Keratinocyte (primary cell): Measurements from ENCODE around the gene ACOX2. TPM values are rescaled to one million over a fixed set of nuclear protein-coding genes. Genes with fewer than 3 reads are reported as not detected.

Experiments
- DNase-seq: peaks from one replicate; pipeline ENCODE4 v3.0.0-alpha.2; 2011; ENCODE audit warnings: low read depth, missing footprints, low spot score
- FAIRE-seq: peaks from 2 replicates; lab custom pipeline; 2011; peaks lifted over from hg19 to GRCh38; lab: Jason Lieb, UNC
- H2AFZ ChIP-seq: 2 replicates; pipeline ENCODE4 v1.6.0; 2012; ENCODE audit warnings: low read length, control low read depth, inconsistent platforms; ENCODE audit not compliant: control insufficient read depth
- H3K27ac ChIP-seq: 2 replicates; pipeline ENCODE4 v1.5.1; 2011; ENCODE audit warnings: low read length; ENCODE audit not compliant: control insufficient read depth, insufficient read depth
- H3K27me3 ChIP-seq: 3 replicates; pipeline ENCODE4 v1.6.0; 2011; ENCODE audit warnings: low read length; ENCODE audit not compliant: control insufficient read depth, insufficient read depth; ENCODE audit errors: extremely low read depth
- H3K36me3 ChIP-seq, 2 experiments: 2 replicates in 1 of 2; 3 replicates in 1 of 2; pipeline ENCODE4 v1.5.1; 2011; ENCODE audit warnings: low read length in 2 of 2, mild to moderate bottlenecking in 1 of 2; ENCODE audit not compliant: control insufficient read depth in 2 of 2, insufficient read depth in 2 of 2; ENCODE audit errors: extremely low read depth in 1 of 2
- H3K4me1 ChIP-seq: 3 replicates; pipeline ENCODE4 v1.5.1; 2011; ENCODE audit warnings: low read length; ENCODE audit not compliant: control insufficient read depth, insufficient read depth; ENCODE audit errors: extremely low read depth
- H3K4me2 ChIP-seq: 3 replicates; pipeline ENCODE4 v1.6.0; 2011; ENCODE audit warnings: low read depth, low read length; ENCODE audit not compliant: control insufficient read depth, insufficient read depth; ENCODE audit errors: extremely low read depth
- H3K4me3 ChIP-seq, 3 experiments: fragments of 200-600 bp in 1 of 3; sonication (generic) in 1 of 3; 2 replicates in 2 of 3; 3 replicates in 1 of 3; pipeline ENCODE4 v1.5.1; 2011 to 2016; ENCODE audit warnings: low read length in 3 of 3, mild to moderate bottlenecking in 3 of 3, control low read depth in 2 of 3, inconsistent platforms in 1 of 3, low read depth in 1 of 3, mixed read lengths in 1 of 3, mixed run types in 1 of 3, moderate library complexity in 1 of 3; ENCODE audit not compliant: control insufficient read depth in 2 of 3, insufficient read depth in 2 of 3; ENCODE audit errors: extremely low read depth in 1 of 3
- H3K79me2 ChIP-seq: 2 replicates; pipeline ENCODE4 v1.6.0; 2012; ENCODE audit warnings: low read length; ENCODE audit not compliant: control insufficient read depth, insufficient read depth
- H3K9ac ChIP-seq: 3 replicates; pipeline ENCODE4 v1.6.0; 2011; ENCODE audit warnings: low read length; ENCODE audit not compliant: control insufficient read depth, insufficient read depth; ENCODE audit errors: extremely low read depth
- H3K9me1 ChIP-seq: 3 replicates; pipeline ENCODE4 v1.6.0; 2011; ENCODE audit warnings: low read length; ENCODE audit not compliant: control insufficient read depth, insufficient read depth; ENCODE audit errors: extremely low read depth
- H3K9me3 ChIP-seq: 2 replicates; pipeline ENCODE4 v1.5.1; 2012; ENCODE audit warnings: low read depth, low read length; ENCODE audit not compliant: control insufficient read depth
- H4K20me1 ChIP-seq: 3 replicates; pipeline ENCODE4 v1.6.0; 2011; ENCODE audit warnings: low read length; ENCODE audit not compliant: control insufficient read depth, insufficient read depth; ENCODE audit errors: extremely low read depth
- EZH2 ChIP-seq: IDR thresholded peaks from one replicate; pipeline ENCODE4 v1.6.1; 2012; ENCODE audit warnings: inconsistent platforms, mild to moderate bottlenecking, low read length, moderate library complexity
- dilution Hi-C: fragments of 300-500 bp; cut with MboI; formaldehyde crosslinking; loops from one replicate; pipeline ENCODE4 v1.7.0; 2020; ENCODE audit warnings: low sequenced_read_pairs; ENCODE audit not compliant: extremely low pct_ligation_motif_present
- polyA plus RNA-seq, 5 experiments: library from polyadenylated mRNA; depleted of rRNA in 3 of 5; stranded (reverse) in 3 of 5; stranded (forward) in 1 of 5; unstranded in 1 of 5; fragments of >200 nt; gene quantifications; 1 replicate in 1 of 5; 2 replicates in 3 of 5; 3 replicates in 1 of 5; pipeline versions ENCODE4 v1.2.1 to v1.2.3, GENCODE V29; 2011 to 2012; ENCODE audit warnings: missing spikeins in 2 of 5, low read depth in 1 of 5, low replicate concordance in 1 of 5
- TF ChIP-seq, protein P1 (sequence below), 3 experiments: IDR thresholded peaks in 1 of 3; conservative IDR thresholded peaks in 1 of 3; optimal IDR thresholded peaks in 1 of 3; 2 replicates in 2 of 3; 3 replicates in 1 of 3; pipeline versions ENCODE3 to v1.5.1; 2011; ENCODE audit warnings: low read length in 3 of 3, mild to moderate bottlenecking in 3 of 3, moderate library complexity in 2 of 3, control low read depth in 1 of 3, inconsistent platforms in 1 of 3; ENCODE audit not compliant: insufficient read depth in 2 of 3; ENCODE audit errors: extremely low read depth in 1 of 3

The ACOX2 gene
- polyA plus RNA-seq, 1 donor (not counting 4 experiments of a cell fraction or from before 2014, with no cell fraction given): 0.20 TPM

DNA sequence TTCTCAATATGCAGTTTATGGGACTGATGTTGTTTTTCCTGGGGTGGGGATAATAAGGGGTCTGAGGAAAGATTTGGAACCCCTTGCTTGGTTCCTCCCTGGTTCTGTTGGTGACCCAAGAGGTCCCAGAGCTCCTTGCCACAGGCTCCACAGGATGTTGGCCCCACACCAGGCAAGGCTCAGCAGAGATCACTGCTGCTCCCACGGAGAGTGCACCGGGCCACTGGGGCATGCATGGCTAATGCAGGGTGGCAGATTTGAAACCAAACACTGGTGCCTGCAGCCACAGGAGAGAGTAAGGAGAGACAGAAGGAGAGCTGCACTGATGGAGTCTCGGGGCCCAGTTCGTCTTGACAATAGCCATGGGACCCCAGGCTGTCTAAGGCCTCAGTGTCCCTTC, 37.7 kb upstream of the ACOX2 start:
- H3K27me3 ChIP-seq: peaks cover 14% of the 10 kb centered on the region
- no peaks in the 10 kb centered on the region for H3K9me3 ChIP-seq
- H3K36me3 ChIP-seq: no peaks in the 10 kb centered on the region
- TF ChIP-seq, protein P1, sequence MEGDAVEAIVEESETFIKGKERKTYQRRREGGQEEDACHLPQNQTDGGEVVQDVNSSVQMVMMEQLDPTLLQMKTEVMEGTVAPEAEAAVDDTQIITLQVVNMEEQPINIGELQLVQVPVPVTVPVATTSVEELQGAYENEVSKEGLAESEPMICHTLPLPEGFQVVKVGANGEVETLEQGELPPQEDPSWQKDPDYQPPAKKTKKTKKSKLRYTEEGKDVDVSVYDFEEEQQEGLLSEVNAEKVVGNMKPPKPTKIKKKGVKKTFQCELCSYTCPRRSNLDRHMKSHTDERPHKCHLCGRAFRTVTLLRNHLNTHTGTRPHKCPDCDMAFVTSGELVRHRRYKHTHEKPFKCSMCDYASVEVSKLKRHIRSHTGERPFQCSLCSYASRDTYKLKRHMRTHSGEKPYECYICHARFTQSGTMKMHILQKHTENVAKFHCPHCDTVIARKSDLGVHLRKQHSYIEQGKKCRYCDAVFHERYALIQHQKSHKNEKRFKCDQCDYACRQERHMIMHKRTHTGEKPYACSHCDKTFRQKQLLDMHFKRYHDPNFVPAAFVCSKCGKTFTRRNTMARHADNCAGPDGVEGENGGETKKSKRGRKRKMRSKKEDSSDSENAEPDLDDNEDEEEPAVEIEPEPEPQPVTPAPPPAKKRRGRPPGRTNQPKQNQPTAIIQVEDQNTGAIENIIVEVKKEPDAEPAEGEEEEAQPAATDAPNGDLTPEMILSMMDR (optimal IDR thresholded peaks at IDR 0.05 in 1 of 3, IDR thresholded peaks at IDR 0.05 in 1 of 3, conservative IDR thresholded peaks at IDR 0.05 in 1 of 3; ENCODE audit: extremely low read depth in 1 of 3, insufficient read depth in 2 of 3, low read length in 3 of 3): no peak
- TF ChIP-seq EZH2: no peak
- FAIRE-seq: no peak
- H3K4me2 ChIP-seq: no peak overlapping the region
- dilution Hi-C loops: no loop called here
- no peaks in the 10 kb centered on the region for H4K20me1 ChIP-seq
- no peaks in the 10 kb centered on the region for H3K79me2 ChIP-seq
- no peak overlapping the region for H3K27ac ChIP-seq
- no peak for DNase-seq
- H2AFZ ChIP-seq: no peak overlapping the region
- no peak overlapping the region for H3K4me3 ChIP-seq
- H3K4me1 ChIP-seq: no peaks in the 10 kb centered on the region
- no peaks in the 10 kb centered on the region for H3K9me1 ChIP-seq
- no peak overlapping the region for H3K9ac ChIP-seq

GRCh38 chr3:58574106-58574505, 37.1 kb upstream of the ACOX2 start:
- H3K9me3 ChIP-seq: no peaks in the 10 kb centered on the region
- no peak overlapping the region for H3K4me2 ChIP-seq
- no peaks in the 10 kb centered on the region for H3K4me1 ChIP-seq
- H3K4me3 ChIP-seq: no peak overlapping the region
- no peak overlapping the region for H2AFZ ChIP-seq
- H3K27ac ChIP-seq: no peak overlapping the region
- peaks cover 12% of the 10 kb centered on the region for H3K27me3 ChIP-seq
- dilution Hi-C loops: no loop called here
- no peaks in the 10 kb centered on the region for H4K20me1 ChIP-seq
- no peaks in the 10 kb centered on the region for H3K79me2 ChIP-seq
- H3K9me1 ChIP-seq: no peaks in the 10 kb centered on the region
- no peaks in the 10 kb centered on the region for H3K36me3 ChIP-seq
- TF ChIP-seq, protein P1 (optimal IDR thresholded peaks at IDR 0.05 in 1 of 3, IDR thresholded peaks at IDR 0.05 in 1 of 3, conservative IDR thresholded peaks at IDR 0.05 in 1 of 3; ENCODE audit: extremely low read depth in 1 of 3, insufficient read depth in 2 of 3, low read length in 3 of 3): no peak
- no peak for TF ChIP-seq EZH2
- FAIRE-seq: no peak
- H3K9ac ChIP-seq: no peak overlapping the region
- DNase-seq: no peak
